ENCODE measurements around the gene CYBA.

CYBA gene

DNA sequence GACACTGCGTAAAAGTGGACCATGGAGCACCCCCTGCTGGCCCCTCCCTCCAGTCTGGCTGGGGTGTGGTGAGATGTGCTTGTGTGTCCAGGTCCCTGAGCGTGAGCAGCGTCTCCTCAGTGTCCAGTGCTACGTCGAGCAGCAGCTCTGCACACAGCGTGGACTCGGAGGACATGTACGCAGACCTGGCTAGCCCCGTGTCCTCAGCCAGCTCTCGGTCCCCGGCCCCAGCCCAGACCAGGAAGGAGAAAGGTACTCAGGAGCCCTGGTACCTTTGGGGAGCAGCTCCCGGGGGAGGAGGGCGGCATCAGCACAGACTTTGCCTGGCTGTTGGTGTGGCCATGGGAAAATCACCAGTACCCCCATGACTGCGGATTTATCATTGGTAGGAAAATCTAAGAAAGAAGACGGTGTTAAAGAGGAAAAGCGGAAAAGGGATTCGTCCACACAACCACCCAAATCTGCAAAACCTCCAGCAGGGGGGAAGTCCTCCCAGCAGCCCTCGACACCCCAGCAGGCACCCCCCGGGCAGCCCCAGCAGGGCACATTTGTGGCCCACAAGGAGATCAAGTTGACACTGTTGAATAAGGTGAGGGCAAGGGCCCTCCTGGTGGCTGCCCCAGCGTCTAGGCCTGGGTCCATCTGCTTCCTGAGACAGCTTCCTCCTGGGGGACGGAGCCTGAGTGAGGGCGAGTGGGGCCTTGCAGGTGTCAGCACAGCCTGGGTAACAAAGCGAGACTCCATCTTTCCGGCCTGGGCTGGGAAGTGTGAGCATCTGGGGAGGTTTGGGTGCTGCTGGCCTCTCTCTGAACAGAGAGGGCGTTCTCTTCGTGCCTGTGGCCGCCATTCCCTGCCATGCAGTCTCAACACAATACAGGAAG, 23.1 kb downstream of the CYBA start:
- DNase-seq: no peak

DNA sequence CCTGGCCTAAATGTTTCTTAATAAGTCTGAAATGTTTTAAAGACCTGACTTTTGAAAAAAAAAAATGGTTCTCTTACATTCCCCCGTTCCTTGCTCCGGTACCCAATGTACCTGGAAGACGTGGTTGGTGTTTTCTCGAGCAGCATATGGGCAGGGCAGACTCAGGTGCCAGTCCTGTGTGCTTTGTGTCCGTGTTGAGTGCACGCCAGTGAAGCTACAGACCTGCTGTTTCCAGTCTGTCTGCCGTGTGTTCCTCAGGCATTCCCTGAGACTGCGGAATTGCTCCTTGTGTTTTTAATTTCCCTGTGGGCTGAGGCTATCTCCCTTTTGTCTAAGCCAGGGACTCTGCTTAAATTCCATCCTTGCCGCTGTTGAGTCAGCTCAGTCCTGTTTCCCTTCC, 24.2 kb downstream of the CYBA start:
- DNase-seq: no peak

DNA sequence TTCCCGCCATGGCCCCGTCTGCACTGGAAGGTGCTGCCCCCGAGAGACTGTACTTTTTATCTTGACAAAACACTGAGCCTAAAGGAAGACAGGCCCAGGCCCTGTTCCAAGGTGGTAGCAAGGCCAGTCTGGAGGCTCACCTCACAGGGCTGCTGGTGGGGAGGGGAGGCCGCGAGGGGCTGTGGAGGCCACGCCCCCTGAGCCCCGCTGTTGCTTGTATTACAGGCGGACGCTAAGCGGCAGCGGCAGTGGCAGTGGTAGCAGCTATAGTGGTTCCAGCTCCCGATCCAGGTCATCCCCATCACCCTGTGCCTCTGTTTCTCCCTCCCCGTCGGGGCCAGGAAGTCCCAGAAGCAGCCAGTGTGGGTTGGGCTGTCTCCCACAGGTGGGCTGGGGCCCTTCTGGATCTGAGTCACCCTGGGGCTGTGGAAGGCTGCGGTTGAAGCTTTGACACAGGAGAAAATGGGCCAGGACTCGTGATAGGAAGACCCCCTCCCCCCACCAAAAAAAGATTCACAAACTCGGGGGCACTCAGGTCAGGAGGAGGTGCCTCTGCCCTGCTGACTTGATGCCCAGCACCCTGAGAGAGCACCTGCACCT, 25.8 kb downstream of the CYBA start:
- DNase-seq: no peak

DNA sequence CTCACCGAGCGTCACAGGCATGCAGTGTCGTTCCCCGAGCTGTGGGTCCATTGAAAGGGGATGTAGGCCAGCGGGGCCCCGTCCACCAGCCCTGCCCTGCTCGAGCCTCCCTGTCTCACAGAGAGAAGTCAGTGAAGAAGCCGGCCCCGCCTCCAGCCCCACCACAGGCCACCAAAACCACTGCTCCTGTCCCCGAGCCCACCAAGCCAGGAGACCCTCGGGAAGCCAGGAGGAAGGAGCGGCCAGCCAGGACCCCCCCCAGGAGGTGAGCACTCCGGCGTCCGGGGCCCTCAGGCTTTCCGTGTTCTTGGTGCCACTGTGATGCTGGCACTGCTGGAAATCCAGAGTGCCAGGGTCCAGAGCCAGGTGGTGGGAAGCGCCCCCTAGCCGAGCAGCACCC, 26.4 kb downstream of the CYBA start:
- no peak for DNase-seq

DNA sequence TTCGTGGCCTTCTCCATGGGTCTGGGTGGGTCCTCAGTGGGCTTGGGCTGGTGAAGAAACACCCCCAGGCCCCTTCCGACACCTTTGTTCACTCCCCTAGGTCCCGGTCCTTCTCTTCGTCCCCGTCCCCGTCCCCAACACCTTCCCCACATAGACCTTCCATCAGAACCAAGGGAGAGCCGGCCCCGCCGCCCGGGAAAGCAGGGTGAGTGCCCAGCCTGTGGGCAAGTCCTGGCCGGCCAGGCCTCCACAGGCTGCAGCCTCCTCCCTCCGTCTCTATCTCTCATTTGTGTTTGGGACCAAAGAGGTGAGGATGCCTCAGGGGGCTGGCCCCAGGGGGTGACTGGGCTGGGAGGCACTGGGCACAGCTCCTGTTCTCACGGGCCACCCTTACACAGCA, 27.0 kb downstream of the CYBA start:
- no peak for DNase-seq

DNA sequence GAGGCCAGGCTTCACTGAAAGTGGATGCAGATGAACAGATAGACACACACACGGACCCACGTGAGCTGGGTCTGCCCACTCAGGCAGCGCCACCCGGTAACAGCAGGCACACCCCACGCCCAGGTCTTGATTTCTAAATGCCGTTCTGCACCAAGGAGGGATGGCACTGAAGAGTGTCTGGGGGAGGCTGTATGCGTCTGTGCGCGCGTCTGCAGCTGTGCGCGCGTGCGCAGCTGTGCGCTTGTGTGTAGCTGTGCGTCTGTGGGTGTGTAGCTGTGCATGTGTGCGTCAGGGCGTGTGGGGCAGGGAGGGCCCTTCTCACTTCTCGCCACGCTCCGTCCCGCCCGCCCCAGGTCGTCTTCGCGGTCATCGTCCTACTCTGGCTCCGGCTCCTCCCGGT, 28.0 kb downstream of the CYBA start:
- no peak for DNase-seq

DNA sequence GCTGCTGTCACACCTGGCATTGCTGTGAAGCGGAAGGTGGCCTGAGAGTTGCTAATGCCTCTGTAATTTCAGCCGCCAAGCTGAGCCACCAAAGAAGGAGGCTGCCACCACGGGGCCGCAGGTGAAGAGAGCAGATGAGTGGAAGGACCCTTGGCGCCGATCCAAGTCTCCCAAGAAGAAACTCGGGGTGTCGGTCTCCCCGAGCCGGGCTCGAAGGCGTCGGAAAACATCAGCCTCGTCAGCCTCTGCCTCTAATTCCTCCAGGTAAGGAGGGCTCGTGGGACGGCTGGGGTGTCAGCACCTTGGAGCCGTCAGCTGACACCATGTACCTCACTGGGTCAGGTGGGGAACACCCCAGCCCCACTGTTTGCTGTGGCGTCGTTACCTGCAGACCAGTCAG, 28.7 kb downstream of the CYBA start:
- DNase-seq: no peak

DNA sequence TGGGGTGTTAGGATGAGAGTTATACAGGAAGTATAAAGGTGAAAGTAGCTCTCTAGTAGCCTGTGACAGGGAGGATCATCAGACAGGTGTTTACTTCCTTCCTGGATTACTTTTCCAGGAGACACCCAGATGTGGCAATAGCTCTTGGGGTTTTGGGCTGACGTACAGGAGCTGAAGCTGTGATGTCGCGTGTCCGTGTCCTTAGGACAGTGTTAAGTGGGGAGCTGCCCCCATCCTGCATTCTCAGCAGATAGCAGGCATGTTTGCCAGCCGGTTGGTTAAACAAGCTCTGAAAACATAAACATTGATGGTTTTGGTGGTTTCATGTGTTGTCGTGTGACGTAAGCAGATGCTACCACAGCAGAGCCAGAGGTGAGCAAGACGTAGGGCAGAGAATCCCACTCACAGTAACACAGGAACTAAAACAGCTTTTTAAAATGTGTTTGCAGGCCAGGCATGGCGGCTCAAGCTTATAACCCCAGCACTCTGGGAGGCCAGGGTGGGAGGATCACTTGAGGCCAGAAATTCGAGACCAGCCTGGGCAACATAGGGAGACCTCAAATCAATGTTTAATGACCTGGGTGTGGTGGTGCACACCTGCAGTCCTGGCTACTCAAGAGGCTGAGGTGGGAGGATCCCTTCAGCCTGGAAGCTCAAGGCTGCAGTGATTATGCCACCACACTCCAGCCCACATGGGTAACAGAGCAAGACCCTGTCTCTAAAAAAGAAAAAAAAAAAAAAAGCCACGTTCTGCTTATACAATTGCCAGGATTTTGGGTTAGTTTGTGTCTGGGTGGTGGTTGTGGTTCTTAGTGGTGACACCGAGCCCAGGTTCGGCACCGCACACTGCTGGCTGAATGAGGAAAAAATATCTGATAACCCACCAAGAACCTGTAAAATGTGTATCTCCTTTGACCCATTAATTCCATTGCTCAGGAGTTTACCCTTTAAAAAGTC, 30.7 kb downstream of the CYBA start:
- no peak for DNase-seq

DNA sequence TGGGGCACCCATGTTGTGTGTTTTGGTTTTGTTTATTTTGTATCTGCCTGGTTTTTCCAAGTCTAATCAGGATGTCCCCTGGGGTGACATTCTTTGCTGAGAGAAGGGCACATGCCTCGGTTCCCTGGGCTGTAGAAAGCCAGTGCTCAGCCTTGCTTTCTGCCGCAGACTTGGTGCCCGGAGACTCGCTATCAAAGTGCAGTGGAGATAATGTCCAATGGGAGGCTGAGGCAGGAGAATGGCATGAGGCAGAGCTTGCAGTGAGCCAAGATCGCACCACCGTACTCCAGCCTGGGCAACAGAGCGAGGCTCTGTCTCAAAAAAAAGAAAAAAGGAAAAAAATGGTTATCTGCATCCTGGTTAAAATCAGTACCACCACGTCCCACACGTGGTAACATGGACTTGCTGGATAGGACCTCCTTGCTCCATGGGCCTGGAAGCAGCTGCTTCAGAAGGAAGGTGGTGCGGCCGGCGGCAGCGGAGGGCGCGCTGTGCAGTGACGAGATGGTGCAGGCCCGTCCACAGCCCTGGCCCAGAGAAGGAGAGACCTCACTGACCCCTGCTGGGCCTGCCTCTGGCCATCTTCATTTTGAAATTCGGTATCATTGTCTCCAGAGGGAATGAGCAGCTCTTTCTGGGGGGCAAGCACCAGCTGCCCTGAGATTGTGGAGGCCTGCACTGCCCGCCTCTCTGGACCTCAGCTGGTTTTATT, 31.7 kb downstream of the CYBA start:
- no peak for DNase-seq

DNA sequence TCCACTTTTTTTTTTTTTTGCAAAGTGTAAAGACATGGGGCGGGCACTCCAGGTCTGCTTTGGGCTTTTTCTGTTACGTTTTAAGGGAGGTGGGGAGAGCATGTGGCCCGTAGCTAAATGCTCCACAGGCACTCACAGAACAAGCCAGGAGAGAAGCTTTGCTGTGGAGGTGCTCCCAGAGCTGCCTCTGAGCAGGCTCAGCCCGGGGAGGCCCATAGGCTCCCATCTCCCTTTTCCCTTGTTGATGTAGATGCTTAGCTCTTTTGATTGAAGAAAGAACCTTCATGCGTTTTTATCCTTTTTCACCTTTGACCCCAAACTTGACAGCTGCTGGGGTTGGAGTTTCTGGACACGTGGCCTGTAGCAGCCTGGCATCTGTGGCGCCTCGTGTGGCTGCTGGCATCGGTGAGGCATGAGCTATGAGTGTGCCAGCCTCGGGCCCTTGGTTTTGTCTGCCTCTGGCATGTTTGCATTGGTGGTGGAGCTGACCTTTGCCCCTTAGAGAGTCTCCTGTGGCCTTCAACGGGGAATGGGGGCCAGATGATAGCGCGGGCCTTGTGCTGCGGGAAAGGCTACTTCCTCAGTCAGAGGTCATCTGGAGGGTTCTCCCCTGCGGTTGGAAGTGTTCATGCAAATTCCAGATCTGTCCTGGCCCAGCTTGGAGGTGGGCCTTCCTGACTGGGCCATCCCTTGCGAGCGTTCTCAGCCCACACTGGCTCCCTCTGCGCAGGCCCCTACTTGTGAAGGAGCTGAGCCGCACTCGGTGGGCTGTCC, 32.5 kb downstream of the CYBA start:
- DNase-seq: no peak

DNA sequence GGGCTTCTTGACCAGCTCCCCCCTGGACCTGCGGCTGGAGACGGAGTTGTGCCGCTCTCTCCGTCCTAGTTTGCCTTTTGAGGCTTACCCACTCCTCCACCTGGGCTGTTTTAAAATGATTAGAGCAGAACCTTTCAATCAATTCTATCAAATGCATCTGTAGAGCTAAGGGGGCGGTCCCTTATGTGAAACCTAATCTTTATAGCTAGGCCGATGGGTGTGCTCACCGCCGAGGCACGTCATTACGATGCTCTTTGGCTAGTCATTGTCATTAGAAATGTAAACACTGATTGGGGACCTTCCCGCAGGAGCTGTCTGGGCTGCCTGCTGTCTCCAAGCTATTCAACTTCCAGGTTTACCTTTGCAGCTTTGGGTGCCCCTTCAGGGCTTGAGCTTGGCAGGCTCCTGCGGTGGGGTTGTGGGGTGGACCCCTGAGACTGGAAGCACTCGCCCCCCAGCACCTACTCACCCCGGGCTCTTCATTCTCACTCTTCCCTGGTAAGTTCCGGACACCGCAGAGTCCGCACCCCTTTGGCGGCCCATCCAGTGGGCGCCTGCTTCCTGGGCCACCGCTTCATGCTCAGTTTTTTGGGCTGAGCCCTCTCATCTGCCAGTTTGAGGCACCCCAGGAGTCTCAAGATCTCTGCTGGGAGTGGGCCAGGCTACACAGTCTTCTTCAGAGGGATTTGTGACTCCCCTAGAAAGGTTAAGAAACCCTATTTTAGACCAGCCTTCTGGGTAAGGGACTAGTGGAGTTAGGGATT, 33.4 kb downstream of the CYBA start:
- DNase-seq: no peak

DNA sequence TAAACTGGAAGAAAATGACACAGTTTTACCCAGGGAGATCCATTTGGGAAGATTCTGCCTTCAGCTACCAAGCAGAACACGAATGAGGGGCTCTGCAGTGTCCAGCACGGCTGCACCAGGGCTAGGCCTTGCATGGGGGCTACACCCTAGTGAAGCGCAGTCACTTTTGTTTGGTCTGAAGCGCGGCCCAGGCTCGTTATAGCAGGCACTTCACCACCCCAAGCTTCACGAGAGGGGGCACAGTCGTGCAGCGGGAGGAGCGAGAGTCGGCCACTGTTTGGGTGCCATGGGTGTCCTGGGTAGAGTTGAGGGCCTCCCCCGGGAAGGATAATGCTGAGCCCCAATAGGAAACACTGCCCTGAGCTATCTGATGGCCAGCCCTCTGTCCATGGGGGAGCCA, 34.1 kb downstream of the CYBA start:
- DNase-seq: no peak

DNA sequence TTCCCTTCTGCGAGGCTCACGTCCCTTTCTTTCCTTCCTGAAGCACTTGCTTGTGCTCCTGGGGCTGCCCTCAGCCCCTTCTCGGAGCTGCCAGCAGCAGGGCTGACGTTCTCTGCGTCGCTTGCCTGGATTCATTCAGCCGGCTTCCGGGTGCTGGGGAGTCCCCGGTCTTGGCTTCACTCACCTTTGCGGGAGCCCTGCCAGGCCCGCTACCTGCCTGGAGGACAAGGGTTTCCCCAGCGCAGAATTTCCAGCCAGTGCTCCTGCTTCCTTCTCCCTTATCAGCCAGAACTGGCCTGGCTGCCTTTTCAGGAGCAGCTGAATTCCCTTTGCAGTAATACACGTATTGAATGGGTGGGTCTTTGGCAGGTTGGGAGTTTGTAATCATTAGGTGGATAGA, 34.5 kb downstream of the CYBA start:
- DNase-seq: no peak

DNA sequence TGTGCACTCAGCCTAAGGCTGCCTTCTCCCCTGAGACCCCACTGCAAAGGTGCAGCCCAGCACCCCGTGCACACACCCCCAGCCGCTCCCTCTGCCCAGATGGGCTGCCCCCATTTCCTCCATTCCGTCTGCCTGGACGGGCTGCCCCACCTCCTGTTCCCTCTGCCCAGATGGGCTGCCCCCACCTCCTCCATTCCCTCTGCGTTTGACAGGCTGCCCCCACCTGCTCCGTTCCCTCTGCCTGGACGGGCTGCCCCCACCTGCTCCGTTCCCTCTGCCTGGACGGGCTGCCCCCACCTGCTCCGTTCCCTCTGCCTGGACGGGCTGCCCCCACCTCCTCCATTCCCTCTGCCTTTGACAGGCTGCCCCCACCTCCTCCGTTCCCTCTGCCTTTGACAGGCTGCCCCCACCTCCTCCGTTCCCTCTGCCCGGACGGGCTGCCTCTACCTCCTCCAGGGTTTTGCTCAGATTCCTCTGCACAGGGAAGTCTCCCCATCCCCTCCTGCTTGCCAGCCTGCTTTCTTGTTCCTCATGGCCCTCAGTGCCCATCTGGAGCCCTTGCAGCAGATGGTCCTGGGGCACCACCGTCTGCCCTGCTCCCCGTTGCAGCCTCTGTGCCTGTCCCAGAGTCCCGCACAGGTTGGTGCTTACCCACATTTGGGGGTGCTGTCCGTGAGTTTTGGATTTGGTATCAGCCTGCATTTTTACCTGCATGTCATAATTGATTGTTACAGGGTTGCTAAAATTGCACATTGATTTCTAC, 35.9 kb downstream of the CYBA start:
- no peak for DNase-seq

DNA sequence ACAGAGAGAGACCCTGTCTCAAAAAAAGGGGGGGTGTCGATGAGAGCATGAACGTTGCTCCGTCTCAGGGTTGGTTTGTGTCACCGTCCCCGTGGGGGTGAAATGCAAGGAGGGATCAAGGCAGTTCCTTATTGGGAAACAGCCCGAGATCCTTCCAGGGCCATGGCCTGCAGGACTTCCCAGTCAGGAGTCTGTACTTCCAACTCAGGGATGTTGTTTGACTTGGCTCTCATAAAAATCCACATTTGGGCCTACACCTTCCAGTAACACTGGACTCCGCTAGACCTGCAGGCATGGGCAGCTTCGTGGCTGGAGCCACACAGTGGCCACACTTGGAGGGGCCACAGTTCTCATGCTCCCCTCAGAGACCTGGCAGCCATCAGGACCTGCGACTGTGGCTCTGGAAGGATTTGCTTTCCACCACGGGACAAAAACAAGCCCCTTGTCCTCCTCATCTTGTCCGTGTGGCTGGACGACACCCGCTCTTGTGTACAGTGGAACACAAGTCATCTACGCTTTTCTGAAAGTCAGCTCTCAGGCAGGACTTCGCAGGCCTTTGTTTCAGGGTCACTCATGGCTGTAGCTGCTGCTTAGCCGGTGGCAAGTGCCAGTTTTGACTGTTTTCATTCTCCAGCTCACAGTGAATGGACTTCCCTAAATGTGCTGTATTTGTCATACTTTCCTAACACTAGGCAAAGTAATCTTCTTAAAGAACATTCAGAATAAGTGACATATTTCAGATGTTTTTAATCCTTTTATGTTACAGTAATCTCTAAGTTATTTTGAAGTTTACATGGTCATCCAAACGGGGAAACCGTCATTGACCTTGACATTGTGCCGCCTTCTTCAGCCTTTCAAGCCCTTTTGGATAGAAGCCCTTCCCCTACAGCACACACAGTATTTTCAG, 36.7 kb downstream of the CYBA start:
- no peak for DNase-seq

DNA sequence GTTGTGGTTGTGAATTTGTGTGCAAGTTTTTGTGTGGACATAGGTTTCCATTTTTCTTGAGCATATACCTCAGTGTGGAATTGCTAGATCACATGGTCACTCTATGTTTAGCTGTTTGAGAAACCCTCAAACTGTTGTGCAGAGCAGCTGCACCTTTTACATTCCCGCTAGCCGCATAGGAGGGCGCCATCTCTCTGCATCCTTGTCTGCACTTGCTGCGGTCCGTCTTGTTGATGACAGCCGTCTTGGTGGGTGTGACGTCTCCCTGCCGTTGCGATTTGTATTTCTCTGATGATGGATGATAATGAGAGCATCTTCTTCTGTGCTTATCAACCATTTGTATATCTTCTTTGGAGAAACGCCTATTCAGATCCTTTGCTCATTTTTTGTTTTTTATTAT, 37.6 kb downstream of the CYBA start:
- no peak for DNase-seq

DNA sequence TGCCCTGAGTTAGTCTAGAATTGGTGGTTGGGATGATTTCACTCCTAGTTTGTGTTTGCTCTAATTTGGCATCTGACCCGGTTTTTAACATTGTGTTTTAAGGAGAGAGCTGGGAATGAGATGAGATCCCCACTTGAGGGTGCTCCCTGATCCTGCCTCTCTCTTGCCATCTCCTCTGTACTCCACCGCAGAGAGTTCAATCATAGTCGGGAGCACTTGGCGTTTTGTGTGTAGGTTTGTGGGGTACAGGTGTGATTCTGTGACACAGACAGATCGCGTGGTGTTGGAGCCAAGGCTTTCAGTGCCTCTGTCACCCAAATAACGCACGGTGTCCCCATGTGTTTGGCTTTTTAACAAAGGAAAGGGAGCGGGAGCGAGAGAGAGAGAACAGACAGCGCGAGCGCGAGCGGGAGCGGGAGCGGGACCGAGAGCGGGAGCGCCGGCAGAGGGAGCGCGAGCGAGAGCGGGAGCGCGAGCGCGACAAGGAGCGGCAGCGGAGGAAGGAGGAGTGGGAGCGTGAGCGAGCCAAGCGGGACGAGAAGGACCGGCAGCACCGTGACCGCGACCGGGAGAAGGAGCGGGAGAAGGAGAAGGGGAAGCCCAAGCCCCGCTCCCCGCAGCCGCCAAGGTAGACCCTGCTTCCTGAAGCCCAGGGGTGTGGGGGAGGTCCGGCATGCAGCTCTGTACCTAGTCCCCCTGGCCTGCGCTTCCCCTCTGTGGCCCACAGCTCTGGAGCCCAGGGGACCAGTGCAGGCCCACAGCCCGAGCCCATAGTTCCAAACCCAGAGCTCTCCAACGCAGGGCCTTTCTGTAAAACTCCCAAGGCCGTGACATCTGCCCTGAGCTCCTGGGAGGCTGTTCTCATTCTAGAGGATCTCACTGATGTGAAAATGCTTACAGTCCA, 39.7 kb downstream of the CYBA start:
- no peak for DNase-seq

DNA sequence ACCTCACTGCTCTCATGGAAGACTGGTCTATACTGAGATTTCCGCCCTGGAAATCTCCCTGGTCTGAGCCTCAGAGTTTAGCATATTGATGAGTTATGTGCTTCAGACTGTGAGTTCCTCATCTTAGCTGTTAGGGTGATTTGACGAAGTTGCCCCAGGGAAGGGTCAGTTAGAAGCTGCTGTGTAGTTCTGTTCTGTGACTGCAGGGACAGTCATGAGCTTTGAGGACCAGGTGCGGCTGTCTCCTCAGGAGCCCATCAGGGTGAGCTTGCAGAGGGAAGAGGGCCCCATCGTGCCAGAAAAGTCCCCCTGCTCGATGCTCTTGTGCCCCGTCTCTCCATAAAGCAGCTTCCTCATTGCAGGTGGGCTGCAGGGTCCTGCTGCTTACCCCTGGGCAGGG, 40.8 kb downstream of the CYBA start:
- no peak for DNase-seq
